SK-N-MC (cell line): ENCODE measurements around the gene CLRN3.

Source experiments
- DNase-seq: peaks from one replicate; pipeline ENCODE4 v3.0.0-alpha.2; 2011; ENCODE audit warnings: low read depth, low spot score
- H3K27ac ChIP-seq: fragments of 200-600 bp; sonication (generic); 2 replicates; pipeline ENCODE4 v1.5.1; 2016; ENCODE audit warnings: mixed run types
- H3K36me3 ChIP-seq: fragments of 200-600 bp; sonication (generic); 2 replicates; pipeline ENCODE4 v1.6.1; 2017; ENCODE audit warnings: antibody characterized with exemption, low read length, mixed read lengths; ENCODE audit not compliant: insufficient read depth
- H3K4me3 ChIP-seq: fragments of 200-600 bp; sonication (generic); 2 replicates; pipeline ENCODE4 v1.5.1; 2016
- H3K9ac ChIP-seq: fragments of 200-600 bp; sonication (generic); 2 replicates; pipeline ENCODE4 v1.8.0; 2017; ENCODE audit warnings: mixed run types, mixed read lengths; ENCODE audit not compliant: insufficient read length
- H3K9me3 ChIP-seq: fragments of 200-600 bp; sonication (generic); 2 replicates; pipeline ENCODE4 v1.6.1; 2017; ENCODE audit warnings: low read depth, mild to moderate bottlenecking, antibody characterized with exemption, low read length, moderate library complexity, mixed read lengths
- EZH2 ChIP-seq: fragments of 200-600 bp; sonication (generic); IDR thresholded peaks from one replicate; pipeline ENCODE4 v1.6.1; 2017; ENCODE audit warnings: antibody characterized with exemption
- FOXP2 ChIP-seq: optimal IDR thresholded peaks from 2 replicates; pipeline ENCODE3; 2011; ENCODE audit warnings: mild to moderate bottlenecking, moderate library complexity; ENCODE audit not compliant: insufficient read depth; ENCODE audit errors: extremely low read length, control extremely low read depth
- POLR2AphosphoS5 ChIP-seq: IDR thresholded peaks from 2 replicates; pipeline ENCODE4 v1.6.1; 2012; ENCODE audit warnings: mild to moderate bottlenecking, low read depth, low read length, borderline replicate concordance

CLRN3 gene

DNA sequence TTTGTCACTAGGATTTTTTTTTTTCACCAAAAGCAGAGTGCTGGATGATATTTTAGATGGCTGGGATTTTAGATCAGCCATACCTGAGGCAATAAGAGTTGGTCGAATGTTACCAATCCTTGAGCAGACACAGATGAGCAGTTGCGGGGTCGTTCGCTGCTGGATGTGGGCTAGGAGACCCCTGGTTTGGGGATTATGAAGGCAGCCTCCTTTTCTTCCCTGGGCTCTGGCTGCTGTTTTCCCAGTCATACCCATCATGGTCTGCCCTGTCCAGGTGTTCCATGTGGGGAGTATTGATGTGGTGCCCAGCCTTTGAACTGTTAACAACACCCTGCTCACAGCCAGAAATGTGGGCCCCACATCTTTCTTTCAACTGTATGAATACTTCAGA, 19.1 kb upstream of the CLRN3 start:
- H3K4me3 ChIP-seq, result no peak overlapping the region
- H3K36me3 ChIP-seq, result no peaks in the 10 kb centered on the region
- TF ChIP-seq POLR2AphosphoS5 (no peak), EZH2 (no peak), FOXP2 (no peak)
- no peak overlapping the region for H3K27ac ChIP-seq
- no peaks in the 10 kb centered on the region for H3K9me3 ChIP-seq
- H3K9ac ChIP-seq, result no peak overlapping the region
- DNase-seq, result no peak

DNA sequence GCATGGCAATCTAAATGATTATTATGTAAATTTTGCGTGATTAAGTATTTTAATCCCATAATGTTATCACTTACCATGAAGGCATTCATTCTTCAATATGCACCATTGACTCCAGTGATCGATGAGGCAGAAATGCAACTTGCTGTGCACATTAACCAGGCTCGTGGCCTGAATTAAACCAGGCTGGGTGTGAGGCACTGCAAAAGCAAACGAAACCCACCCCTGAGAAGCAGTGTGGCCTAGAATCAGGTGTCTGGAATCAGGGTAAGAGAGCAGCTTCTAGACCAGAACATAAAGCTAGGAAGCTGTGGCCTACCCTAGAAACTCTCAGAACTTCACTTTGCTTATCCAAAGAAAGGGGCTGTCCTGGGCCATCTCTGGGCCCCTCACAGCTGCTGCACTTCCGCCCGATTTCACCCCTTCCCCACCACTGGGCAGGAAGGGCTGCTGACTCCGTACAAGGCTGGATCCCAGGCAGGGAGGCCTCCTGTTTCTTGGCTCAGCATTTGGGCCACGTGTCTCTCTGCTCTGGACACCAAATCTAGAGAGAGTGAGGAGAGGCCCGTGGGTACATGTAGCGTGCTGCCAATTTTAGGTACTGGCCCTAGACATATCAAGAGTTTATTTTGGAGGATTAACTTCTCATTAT, 18.6 kb upstream of the CLRN3 start:
- Histone ChIP-seq H3K9me3 (no peaks in the 10 kb centered on the region), H3K27ac (no peak overlapping the region), H3K4me3 (no peak overlapping the region), H3K9ac (no peak overlapping the region), H3K36me3 (no peaks in the 10 kb centered on the region)
- DNase-seq, result no peak
- TF ChIP-seq FOXP2, result no peak
- no peak for TF ChIP-seq EZH2
- TF ChIP-seq POLR2AphosphoS5, result no peak

DNA sequence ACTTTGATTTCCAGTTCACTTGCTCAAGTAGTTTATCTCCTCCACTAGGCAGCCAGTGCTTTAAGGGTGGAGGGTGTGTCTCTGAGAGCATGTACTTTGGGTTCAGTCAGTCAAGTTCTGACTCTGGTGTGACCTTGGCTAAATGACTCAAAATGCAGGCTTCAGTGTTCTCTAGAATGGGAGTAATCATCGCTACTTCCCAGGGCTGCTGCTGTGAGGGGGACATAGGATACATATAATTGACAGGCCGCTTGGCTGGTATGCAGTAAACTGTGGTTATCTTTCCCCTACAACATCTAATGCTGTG, 17.7 kb upstream of the CLRN3 start:
- H3K9ac ChIP-seq, result no peak overlapping the region
- H3K4me3 ChIP-seq, result no peak overlapping the region
- TF ChIP-seq FOXP2 (no peak), POLR2AphosphoS5 (no peak), EZH2 (no peak)
- H3K9me3 ChIP-seq, result no peaks in the 10 kb centered on the region
- DNase-seq, result no peak
- H3K36me3 ChIP-seq, result no peaks in the 10 kb centered on the region
- H3K27ac ChIP-seq, result no peak overlapping the region

DNA sequence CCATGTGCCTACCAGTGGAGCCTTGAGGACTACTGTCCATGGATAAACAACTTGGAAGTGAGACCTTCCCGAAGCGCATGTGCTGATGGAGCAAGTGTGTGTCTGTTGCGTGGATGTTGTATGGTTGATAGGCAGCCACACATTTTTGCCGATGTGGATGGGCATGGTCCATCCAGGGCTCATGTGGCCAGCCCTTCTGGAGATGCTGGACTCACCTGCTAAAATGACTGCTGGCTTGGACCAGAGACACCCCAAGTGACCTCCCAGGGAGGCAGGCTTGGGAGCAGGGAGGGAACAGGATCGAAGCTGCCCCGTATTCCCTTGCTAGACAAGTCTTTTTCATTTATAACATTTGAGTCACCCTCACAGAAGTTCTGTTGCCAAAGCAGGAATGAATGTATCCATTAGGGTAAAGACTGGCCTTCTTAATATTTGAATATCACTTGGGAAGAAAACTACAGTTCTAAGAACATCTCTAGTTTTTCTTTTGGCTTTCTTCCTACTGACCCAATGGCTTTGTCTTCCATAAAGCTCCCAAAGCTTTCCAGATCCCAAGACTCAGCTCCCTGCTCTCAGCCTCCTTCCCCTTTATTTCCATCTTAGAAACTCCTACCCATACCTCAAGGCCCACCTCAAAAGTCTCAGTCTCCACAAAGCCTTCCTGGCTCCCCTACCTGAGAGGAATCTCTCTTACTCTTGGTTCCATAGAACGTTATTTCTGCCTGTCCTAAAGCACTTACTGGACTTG, 17.1 kb upstream of the CLRN3 start:
- H3K36me3 ChIP-seq, result no peaks in the 10 kb centered on the region
- H3K4me3 ChIP-seq, result no peak overlapping the region
- no peak overlapping the region for H3K9ac ChIP-seq
- TF ChIP-seq FOXP2, result no peak
- H3K9me3 ChIP-seq, result no peaks in the 10 kb centered on the region
- H3K27ac ChIP-seq, result no peak overlapping the region
- no peak for DNase-seq

DNA sequence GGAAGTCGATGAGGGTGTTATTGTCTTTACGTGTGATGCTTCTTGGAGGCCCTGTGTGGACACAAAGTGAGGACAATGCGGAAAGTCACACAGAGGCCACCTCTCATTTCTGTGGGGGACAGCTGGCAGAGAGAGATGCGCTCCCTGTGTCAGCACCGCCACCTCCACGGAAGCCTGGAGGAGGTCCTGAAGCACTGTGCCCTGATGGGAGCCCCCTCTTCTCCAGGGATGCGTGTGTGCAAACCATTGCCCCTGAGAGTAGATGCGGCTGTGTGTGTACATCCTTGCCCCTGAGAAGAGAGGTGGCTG, 16.2 kb upstream of the CLRN3 start:
- Histone ChIP-seq H3K27ac (no peak overlapping the region), H3K9ac (no peak overlapping the region)
- TF ChIP-seq FOXP2, result no peak
- TF ChIP-seq POLR2AphosphoS5, result no peak

DNA sequence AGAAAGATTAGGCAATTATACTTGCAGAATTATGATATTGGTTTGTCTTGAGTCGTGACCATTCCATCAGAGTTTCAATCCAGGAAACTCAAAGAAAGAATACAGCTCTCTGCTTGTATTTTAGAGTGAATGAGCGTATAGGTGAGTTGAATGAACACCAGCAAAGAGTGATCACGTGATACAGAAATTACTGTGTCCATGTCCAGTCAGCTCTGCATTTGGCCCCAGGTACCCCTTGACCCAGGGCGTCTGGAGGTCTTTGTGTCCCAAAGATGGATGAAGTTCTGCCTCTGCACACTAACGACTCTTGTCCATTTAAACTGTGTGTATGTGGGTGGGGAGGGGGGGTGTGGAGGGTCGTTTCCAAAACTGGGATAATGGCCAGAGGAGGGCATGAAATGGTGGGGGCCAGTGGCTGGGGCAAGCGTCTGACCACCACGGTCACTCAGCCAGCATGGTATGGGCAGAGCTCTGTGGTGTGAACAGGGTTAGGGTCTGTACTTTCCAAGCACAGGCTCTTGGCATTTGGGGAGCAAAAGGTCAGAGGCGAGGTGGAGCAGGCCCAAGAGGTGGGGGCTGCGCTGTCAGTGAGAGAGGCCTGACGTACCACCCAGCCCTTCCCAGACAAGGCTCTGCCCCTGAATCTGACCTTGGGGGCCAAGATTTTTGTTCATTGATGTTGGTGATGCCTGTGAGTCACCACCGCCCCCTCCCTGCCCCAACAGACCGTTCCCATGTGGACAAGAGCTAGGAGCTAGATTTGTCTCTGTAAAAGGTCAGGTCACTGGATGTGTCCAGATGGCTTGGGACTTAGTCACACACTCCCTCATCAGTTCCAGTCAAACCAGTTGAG, 15.6 kb upstream of the CLRN3 start:
- H3K36me3 ChIP-seq, result no peaks in the 10 kb centered on the region
- H3K9ac ChIP-seq, result no peak overlapping the region
- no peak overlapping the region for H3K27ac ChIP-seq
- no peak for TF ChIP-seq EZH2
- TF ChIP-seq POLR2AphosphoS5, result no peak
- TF ChIP-seq FOXP2, result no peak
- no peak for DNase-seq
- H3K9me3 ChIP-seq, result no peaks in the 10 kb centered on the region
- no peak overlapping the region for H3K4me3 ChIP-seq

More for the DNA sequence above, 16.2 kb upstream of the CLRN3 start:
- Histone ChIP-seq H3K4me3 (no peak overlapping the region), H3K9me3 (no peaks in the 10 kb centered on the region), H3K36me3 (no peaks in the 10 kb centered on the region)
- DNase-seq, result no peak

DNA sequence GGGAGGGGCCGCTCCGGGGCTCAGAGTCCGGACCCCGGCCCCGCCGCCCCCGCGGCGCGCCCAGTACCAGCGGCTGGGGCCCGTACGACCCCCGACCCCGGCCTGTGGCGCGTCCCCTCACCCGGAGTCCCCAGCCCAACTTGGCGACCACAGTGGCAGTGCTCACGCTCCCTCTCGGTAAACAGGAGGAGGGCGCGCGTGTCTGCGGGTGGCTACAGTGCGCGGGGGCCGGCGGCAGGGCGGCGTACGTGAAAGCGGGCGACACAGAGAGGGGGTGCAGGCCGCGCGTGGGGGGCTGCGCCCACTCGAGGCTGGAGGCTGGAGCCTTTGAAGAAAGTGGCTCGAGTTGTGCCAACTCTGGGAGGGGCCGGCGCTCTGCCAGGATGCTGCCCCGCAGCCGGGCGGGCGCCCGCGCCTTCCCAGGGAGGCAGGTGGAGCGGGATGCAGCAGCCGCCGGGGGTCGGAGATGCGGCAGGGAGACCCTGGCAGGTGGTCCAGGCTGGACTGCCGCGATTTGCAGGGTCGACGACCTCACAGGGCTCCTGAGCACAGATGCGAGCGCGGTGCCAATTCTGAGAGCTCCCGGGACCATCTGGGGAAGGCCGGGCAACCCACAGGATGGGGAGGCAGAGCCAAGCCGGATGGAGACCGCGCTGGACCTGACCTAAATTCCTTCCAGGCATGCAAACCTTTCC, 14.8 kb upstream of the CLRN3 start:
- DNase-seq, result no peak

More for the DNA sequence above, 14.8 kb upstream of the CLRN3 start:
- Histone ChIP-seq H3K4me3 (no peak overlapping the region), H3K27ac (no peak overlapping the region), H3K9ac (no peak overlapping the region), H3K36me3 (no peaks in the 10 kb centered on the region), H3K9me3 (no peaks in the 10 kb centered on the region)
- TF ChIP-seq EZH2 (no peak), POLR2AphosphoS5 (no peak), FOXP2 (no peak)
